Activated CD4-positive, alpha-beta T cell treated with anti-CD3 and anti-CD28 coated beads, Interleukin-2, amount 50 U/mL, for 48 hours (primary cell): Measurements from ENCODE around the gene BDH1.
A peak's percentile ranks its signal among the peaks of the same experiment; 100 is the strongest.
"Not testable (repeated sequence)": the region's sequence is repeated elsewhere in the genome, so short reads cannot be mapped to it uniquely, and the experiment has no call there.

Experiments
- DNase-seq, 2 experiments: peaks; one replicate each; pipeline ENCODE4 v3.0.0-alpha.2; 2020

Gene BDH1

GRCh38 chr3:197520311-197521276 lies 35.2 kb downstream of the BDH1 start:
- no peak for DNase-seq

GRCh38 chr3:197519801-197520211 lies 36.0 kb downstream of the BDH1 start:
- no peak for DNase-seq

- DNase-seq = no peak
Observed at GRCh38 chr3:197518881-197519421, 36.8 kb downstream of the BDH1 start.

- not testable (repeated sequence) for DNase-seq
Observed at GRCh38 chr3:197517922-197518683, 37.7 kb downstream of the BDH1 start.

GRCh38 chr3:197516890-197517606 lies 38.7 kb downstream of the BDH1 start:
- peak; percentile 9 to 18 for DNase-seq

GRCh38 chr3:197516517-197516889 lies 39.3 kb downstream of the BDH1 start:
- DNase-seq = peak; percentile 55 to 67

GRCh38 chr3:197514786-197515355 lies 40.9 kb downstream of the BDH1 start:
- DNase-seq = no peak

- DNase-seq = no peak
Observed at GRCh38 chr3:197513953-197514785, 41.6 kb downstream of the BDH1 start.

- DNase-seq = no peak
Observed at GRCh38 chr3:197512691-197513571, 42.8 kb downstream of the BDH1 start.

GRCh38 chr3:197511853-197512635 lies 43.7 kb downstream of the BDH1 start:
- DNase-seq = no peak

- DNase-seq = no peak
Observed at GRCh38 chr3:197511130-197511529, 44.6 kb downstream of the BDH1 start.

- DNase-seq = no peak
Observed at GRCh38 chr3:197510642-197511018, 45.1 kb downstream of the BDH1 start.

GRCh38 chr3:197508924-197509775 lies 46.6 kb downstream of the BDH1 start:
- DNase-seq = no peak

GRCh38 chr3:197508461-197508860 lies 47.3 kb downstream of the BDH1 start:
- no peak for DNase-seq

- no peak for DNase-seq
Observed at GRCh38 chr3:197508051-197508451, 47.7 kb downstream of the BDH1 start.

- DNase-seq = no peak
Observed at GRCh38 chr3:197507541-197507940, 48.2 kb downstream of the BDH1 start.

GRCh38 chr3:197507081-197507480 lies 48.7 kb downstream of the BDH1 start:
- no peak for DNase-seq

- DNase-seq = no peak
Observed at GRCh38 chr3:197505796-197506548, 49.8 kb downstream of the BDH1 start.
